Gastrocnemius medialis (tissue), 4 donors: ENCODE data around the gene FAM24A.

Experiments
- POLR2A ChIP-seq, 2 donors: fragments of 450-650 bp; IDR thresholded peaks; one replicate each; pipeline ENCODE4 v1.6.1; 2017; ENCODE audit warnings: antibody characterized with exemption in 2 of 2, mild to moderate bottlenecking in 2 of 2, moderate library complexity in 2 of 2
- TF ChIP-seq, protein P1 (sequence below), 5 experiments: fragments of 450-650 bp in 3 of 5; fragments of 200-600 bp in 2 of 5; sonication (generic) in 2 of 5; IDR thresholded peaks in 4 of 5; conservative IDR thresholded peaks in 1 of 5; 1 replicate in 4 of 5; 2 replicates in 1 of 5; pipeline ENCODE4 v1.5.1; 2016 to 2019; ENCODE audit warnings: antibody characterized with exemption in 5 of 5, mild to moderate bottlenecking in 3 of 5, moderate library complexity in 3 of 5

GRCh38 chr10:122877264-122877663 lies 33.1 kb upstream of the FAM24A start:
- TF ChIP-seq, protein P1, sequence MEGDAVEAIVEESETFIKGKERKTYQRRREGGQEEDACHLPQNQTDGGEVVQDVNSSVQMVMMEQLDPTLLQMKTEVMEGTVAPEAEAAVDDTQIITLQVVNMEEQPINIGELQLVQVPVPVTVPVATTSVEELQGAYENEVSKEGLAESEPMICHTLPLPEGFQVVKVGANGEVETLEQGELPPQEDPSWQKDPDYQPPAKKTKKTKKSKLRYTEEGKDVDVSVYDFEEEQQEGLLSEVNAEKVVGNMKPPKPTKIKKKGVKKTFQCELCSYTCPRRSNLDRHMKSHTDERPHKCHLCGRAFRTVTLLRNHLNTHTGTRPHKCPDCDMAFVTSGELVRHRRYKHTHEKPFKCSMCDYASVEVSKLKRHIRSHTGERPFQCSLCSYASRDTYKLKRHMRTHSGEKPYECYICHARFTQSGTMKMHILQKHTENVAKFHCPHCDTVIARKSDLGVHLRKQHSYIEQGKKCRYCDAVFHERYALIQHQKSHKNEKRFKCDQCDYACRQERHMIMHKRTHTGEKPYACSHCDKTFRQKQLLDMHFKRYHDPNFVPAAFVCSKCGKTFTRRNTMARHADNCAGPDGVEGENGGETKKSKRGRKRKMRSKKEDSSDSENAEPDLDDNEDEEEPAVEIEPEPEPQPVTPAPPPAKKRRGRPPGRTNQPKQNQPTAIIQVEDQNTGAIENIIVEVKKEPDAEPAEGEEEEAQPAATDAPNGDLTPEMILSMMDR (IDR thresholded peaks at IDR 0.05 in 4 of 5, conservative IDR thresholded peaks at IDR 0.05 in 1 of 5), result no peak
- no peak for TF ChIP-seq POLR2A (IDR thresholded peaks at IDR 0.05)
